Duodenal mucosa (tissue), 2 donors: ENCODE data around the gene SDK2.

Experiments used
- H3K27ac ChIP-seq: one replicate; pipeline ENCODE4 v1.7.0; 2013; ENCODE audit warnings: low read depth, low read length
- H3K27me3 ChIP-seq, 2 donors: one replicate each; pipeline ENCODE4 v1.7.0; 2013; ENCODE audit warnings: low read length in 2 of 2, control low read depth in 1 of 2; ENCODE audit not compliant: insufficient read depth in 2 of 2, control insufficient read depth in 1 of 2
- H3K36me3 ChIP-seq, 2 donors: one replicate each; pipeline ENCODE4 v1.7.0; 2013; ENCODE audit warnings: low read length in 2 of 2, control low read depth in 1 of 2; ENCODE audit not compliant: insufficient read depth in 2 of 2, control insufficient read depth in 1 of 2
- H3K4me1 ChIP-seq, 2 donors: one replicate each; pipeline ENCODE4 v1.7.0; 2013; ENCODE audit warnings: low read length in 2 of 2, control low read depth in 1 of 2; ENCODE audit not compliant: insufficient read depth in 2 of 2, control insufficient read depth in 1 of 2
- H3K4me3 ChIP-seq, 2 donors: one replicate each; pipeline ENCODE4 v1.7.0; 2013; ENCODE audit warnings: low read length in 2 of 2, low read depth in 1 of 2
- H3K9ac ChIP-seq, 2 donors: one replicate each; pipeline ENCODE4 v1.7.0; 2013; ENCODE audit warnings: low read length in 2 of 2, low read depth in 1 of 2
- H3K9me3 ChIP-seq, 2 donors: one replicate each; pipeline ENCODE4 v1.7.0; 2013; ENCODE audit warnings: low read length in 2 of 2, control low read depth in 1 of 2; ENCODE audit not compliant: control insufficient read depth in 1 of 2

SDK2 gene

DNA sequence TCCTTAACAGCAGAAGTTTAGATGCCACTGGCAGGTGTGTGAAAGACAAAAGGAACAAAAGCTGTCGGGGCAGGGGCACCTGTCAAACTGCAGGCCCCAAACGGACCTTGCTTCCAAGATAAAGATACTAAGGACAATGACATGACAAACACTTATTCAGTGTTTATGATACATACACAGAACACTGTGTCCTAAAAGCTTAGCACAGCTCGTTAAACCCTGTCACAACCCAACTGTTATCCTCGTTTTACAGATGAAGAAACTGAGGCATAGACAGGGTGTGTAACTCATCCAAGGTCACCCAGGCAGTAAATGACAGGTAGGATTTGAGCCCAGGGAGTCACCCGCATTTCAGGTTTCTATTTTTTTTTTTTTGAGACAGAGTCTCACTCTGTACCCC, 9.6 kb downstream of the SDK2 start:
- Histone ChIP-seq H3K27me3 (peaks cover 2 to 7% of the 10 kb centered on the region in 2 donors), H3K9ac (no peak overlapping the region), H3K9me3 (no peaks in the 10 kb centered on the region), H3K4me1 (no peaks in the 10 kb centered on the region), H3K36me3 (no peaks in the 10 kb centered on the region), H3K27ac (no peak overlapping the region), H3K4me3 (no peak overlapping the region)

DNA sequence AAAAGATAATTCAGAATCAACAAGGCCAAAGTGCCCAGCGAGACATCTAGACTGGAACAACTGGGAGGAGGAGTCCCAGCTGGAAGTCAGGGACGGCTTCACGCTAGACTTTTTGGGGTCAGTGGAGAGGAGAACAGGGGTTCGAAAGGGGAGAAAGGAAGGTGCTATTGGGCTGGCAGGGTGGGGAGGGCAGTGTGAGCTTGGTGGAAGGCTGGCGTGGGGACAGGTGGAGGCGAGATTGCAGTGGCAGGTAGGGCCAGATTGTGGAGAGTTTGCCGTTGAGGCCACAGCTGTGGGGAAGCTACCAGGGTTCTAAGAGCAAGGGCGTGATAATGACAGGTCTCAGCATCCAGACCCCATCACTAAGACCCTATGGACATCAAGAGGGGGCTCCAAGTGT, 10.5 kb downstream of the SDK2 start:
- Histone ChIP-seq H3K27ac (no peak overlapping the region), H3K36me3 (no peaks in the 10 kb centered on the region), H3K9me3 (no peaks in the 10 kb centered on the region), H3K4me1 (no peaks in the 10 kb centered on the region), H3K4me3 (no peak overlapping the region), H3K27me3 (peaks cover 0 to 4% of the 10 kb centered on the region in 2 donors), H3K9ac (no peak overlapping the region)

DNA sequence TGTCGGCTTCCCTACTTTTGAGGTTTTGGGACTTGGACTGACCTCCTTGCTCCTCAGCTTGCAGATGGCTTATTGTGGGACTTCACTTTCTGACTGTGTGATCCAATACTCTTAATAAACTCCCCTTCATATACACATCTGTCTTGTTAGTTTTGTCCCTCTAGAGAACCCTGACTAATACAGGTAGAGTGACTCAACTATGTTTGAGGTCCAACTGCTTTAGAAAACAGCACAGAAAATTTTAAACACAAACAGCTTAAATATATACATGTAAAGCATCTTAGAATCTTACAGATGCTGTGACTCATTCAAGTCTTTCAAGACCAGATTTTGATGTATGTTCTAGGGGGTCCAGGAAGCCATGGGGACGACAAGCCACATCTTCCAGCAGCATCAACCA, 11.7 kb downstream of the SDK2 start:
- no peak overlapping the region for H3K4me3 ChIP-seq
- no peaks in the 10 kb centered on the region for H3K9me3 ChIP-seq
- no peaks in the 10 kb centered on the region for H3K4me1 ChIP-seq

DNA sequence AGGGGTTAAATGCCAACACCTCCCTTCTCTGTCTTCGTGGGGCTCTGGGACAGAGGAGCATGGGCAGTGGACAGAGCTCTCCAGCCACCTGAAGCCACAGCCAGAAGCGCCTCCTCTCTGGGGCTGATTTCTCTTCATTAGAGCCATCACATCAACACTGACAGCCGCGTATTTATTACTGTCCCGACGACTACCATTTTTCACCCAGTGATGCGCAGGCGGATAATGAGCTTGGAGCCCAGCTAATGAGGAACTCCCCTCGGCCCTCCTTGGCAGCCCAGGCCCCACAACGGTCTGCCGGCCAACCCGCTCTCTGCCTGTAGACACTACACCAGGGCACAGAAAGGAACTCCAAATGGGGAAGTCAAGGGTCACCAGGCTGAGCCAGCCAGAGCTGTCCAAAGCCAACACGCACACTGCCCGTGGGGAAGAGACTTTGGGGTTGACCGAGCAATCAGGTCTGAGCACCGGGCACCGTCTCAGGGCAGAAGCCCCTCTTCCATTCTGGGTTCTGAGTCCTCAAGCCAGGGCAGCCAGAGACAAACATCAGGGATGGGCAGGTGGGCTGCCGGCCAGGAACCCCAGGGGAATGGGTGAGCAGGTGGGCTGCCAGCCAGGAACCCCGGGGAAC, 13.2 kb downstream of the SDK2 start:
- H3K27me3 ChIP-seq, result peaks cover 0 to 4% of the 10 kb centered on the region in 2 donors
- no peaks in the 10 kb centered on the region for H3K9me3 ChIP-seq
- no peak overlapping the region for H3K27ac ChIP-seq
- no peaks in the 10 kb centered on the region for H3K4me1 ChIP-seq
- no peaks in the 10 kb centered on the region for H3K36me3 ChIP-seq
- H3K4me3 ChIP-seq, result no peak overlapping the region
- H3K9ac ChIP-seq, result no peak overlapping the region

More for the DNA sequence above, 11.7 kb downstream of the SDK2 start:
- Histone ChIP-seq H3K27me3 (peaks cover 0 to 4% of the 10 kb centered on the region in 2 donors), H3K36me3 (no peaks in the 10 kb centered on the region), H3K9ac (no peak overlapping the region), H3K27ac (no peak overlapping the region)

DNA sequence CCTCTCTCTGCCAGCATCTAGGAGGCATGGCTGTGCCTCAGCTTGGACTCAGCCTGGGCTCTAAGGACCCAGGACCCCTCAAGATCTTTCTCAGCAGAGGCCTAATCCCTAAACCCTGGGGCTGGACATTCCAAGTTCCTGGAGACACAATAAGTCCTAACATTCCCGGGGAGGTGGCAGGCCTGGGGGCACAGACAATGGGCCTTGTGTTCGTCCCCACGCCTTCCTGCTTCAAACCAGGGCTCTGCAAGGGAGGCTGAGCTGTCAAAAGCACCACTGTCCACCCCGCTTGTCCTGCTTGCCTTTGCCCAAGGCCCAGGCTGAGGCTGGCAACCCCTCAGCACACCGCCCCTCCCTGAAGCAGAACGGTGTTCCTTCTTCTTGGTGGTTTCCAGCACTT, 13.7 kb downstream of the SDK2 start:
- H3K4me1 ChIP-seq, result no peaks in the 10 kb centered on the region
- no peaks in the 10 kb centered on the region for H3K36me3 ChIP-seq
- peaks cover 0 to 4% of the 10 kb centered on the region in 2 donors for H3K27me3 ChIP-seq
- no peak overlapping the region for H3K4me3 ChIP-seq
- H3K27ac ChIP-seq, result no peak overlapping the region
- H3K9ac ChIP-seq, result no peak overlapping the region
- no peaks in the 10 kb centered on the region for H3K9me3 ChIP-seq

DNA sequence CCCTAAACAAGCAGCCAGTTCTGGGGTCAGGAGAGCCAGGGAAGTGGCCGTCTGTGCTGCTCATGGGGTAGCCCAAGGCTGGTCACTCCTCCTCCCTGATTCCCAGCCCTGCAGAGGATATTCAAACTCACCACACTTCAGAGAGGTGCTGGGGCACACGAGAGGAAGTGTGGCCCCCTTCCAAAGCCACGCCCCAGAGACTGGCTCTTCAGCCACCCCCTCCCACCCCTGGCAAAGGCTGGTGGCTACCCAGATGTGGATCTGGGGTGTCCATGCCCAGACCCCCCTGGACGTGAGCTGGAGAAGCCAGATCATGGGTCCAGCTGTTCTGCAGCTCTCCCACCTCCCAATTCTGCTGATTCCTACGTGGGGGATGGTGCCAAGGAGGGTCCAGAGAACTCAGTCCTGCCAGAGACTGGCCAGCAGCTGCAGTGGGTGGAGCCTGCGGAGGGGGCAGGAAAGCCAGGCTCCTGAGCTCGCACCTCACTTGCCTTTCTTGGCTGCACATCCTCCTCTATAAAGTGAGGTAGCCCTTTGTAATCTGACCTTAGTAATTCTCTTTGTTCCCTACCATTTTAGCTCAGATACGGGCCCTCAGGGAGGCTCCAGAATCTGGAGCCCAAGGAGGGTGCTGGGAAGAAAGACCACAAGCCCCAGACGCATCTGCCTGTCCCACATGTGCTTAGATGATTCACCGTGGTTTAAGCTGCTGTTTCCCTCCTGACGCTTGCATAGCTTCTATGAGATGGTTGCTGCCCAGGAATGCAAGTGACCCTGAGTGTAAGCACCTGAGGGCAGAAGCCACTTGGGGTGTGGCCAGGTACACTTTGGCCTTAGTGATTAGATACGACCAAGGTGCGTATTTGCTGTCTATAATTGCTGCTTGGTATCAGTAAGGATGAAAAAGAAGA, 15.3 kb downstream of the SDK2 start:
- H3K36me3 ChIP-seq, result no peaks in the 10 kb centered on the region
- H3K27ac ChIP-seq, result no peak overlapping the region
- no peaks in the 10 kb centered on the region for H3K4me1 ChIP-seq

DNA sequence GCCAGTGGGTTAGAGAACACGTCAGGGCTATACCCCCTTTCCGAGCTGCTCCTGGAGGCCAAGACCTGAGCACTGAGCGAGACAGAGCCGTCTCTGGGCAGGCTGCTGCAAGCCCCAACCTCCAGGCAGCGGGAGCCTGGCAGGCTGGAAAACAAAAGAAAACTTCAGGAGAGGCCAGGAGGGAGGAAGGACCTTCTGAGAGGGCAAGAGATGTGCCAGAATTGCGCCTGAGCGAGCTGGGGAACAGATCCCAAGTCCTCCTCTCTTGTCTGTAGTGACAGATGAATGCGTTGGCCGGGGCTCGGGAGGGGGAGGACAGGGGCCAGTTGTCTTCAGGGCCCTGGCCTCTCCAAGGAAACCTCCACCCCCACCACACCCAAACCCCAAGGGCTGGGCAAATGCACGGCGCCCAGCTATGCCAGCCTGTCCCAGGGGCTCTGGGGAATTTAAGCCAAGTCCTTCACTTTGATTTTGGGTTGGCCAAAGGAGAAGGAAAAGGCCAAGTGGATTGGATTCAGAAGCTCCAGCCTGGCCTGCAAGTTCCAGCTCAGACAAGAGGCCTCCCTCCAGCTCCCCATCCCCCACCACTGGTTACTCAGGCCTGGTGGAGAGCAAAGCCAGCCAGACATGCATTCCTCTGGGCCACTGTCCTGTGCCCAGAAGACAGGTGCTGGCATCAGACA, 18.1 kb downstream of the SDK2 start:
- Histone ChIP-seq H3K9me3 (no peaks in the 10 kb centered on the region), H3K36me3 (no peaks in the 10 kb centered on the region), H3K27me3 (peaks cover 0 to 4% of the 10 kb centered on the region in 2 donors), H3K4me1 (no peaks in the 10 kb centered on the region), H3K9ac (no peak overlapping the region), H3K4me3 (no peak overlapping the region), H3K27ac (no peak overlapping the region)

More for the DNA sequence above, 15.3 kb downstream of the SDK2 start:
- H3K9ac ChIP-seq, result no peak overlapping the region
- H3K4me3 ChIP-seq, result no peak overlapping the region
- H3K9me3 ChIP-seq, result no peaks in the 10 kb centered on the region
- H3K27me3 ChIP-seq, result peaks cover 0 to 4% of the 10 kb centered on the region in 2 donors

DNA sequence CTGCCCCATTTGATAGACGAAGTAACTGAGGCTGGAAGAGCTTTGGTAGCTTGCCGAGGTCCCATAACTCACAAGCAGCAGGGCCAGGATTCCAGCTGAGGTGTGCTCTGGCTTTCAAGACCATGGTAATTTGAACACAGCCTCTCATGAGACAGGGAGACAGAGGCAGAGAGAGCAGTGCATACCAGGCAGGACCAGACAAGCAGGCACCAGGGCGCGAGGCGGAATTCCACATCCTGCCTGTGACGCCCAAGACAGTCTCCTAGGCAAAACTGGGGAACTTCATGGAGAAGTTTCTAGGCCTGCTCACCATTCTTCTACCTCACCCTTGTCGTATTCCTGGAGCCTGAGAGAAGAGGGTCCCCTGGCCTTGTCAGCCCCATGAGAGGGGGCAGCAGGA, 19.2 kb downstream of the SDK2 start:
- Histone ChIP-seq H3K9ac (no peak overlapping the region), H3K4me1 (no peaks in the 10 kb centered on the region), H3K27ac (no peak overlapping the region), H3K27me3 (peaks cover 0 to 3% of the 10 kb centered on the region in 2 donors), H3K9me3 (no peaks in the 10 kb centered on the region), H3K36me3 (no peaks in the 10 kb centered on the region), H3K4me3 (no peak overlapping the region)

DNA sequence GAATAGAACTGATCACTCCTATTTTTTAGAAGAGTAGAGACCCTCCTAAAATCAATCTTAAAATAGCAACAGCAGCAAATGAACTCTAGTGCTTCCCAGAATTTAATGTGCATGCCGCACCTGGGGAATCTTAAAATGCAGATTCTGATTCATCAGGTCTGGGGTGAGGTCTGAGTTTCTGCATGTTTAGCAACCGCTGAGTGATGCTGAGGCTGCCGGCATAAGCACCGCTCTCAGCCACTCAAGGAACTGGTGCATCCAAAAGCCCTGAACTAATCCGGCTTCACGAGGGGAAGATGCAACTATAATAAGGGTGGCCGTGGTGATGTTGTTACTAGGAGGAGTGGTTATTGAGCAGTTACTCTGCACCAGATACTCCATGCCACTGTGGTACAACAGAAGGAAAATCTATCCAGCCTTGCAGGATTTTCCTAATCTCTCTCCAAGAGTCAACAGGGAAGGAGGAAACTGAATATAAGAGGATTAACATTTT, 19.7 kb downstream of the SDK2 start:
- Histone ChIP-seq H3K9me3 (no peaks in the 10 kb centered on the region), H3K27me3 (no peaks in the 10 kb centered on the region), H3K9ac (no peak overlapping the region), H3K4me3 (no peak overlapping the region), H3K36me3 (no peaks in the 10 kb centered on the region), H3K27ac (no peak overlapping the region), H3K4me1 (no peaks in the 10 kb centered on the region)

DNA sequence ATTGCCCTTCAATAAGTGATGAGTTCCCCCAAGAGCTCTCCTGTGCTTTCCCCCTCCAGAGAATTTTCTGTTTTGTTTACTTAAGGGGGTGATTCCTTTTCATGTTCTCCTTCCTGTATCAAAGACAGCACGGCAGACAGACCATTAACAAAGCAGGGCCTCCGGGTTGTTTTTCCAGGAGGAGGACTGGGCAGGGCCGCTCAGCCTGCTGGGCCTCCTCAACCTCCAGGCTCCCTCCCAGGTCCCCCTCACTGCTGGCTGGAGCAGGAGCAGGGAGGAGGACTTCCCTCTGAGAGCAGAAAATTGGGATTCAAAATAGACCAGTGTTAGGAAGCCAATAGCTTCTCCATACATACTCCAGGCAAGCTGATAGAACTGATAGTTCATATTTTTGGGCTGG, 20.4 kb downstream of the SDK2 start:
- Histone ChIP-seq H3K36me3 (no peaks in the 10 kb centered on the region), H3K4me1 (no peaks in the 10 kb centered on the region), H3K4me3 (no peak overlapping the region), H3K9me3 (no peaks in the 10 kb centered on the region), H3K9ac (no peak overlapping the region), H3K27ac (no peak overlapping the region), H3K27me3 (no peaks in the 10 kb centered on the region)
